HG03039 (cell line): ENCODE measurements around the gene NHERF1.

ENCODE experiments used
- ATAC-seq: cut with Tn5 transposase; IDR thresholded peaks from one replicate; pipeline ENCODE4 v1.9.1; 2021; ENCODE audit warnings: mild to moderate bottlenecking, moderate library complexity; ENCODE audit not compliant: unreplicated experiment

Gene NHERF1

DNA sequence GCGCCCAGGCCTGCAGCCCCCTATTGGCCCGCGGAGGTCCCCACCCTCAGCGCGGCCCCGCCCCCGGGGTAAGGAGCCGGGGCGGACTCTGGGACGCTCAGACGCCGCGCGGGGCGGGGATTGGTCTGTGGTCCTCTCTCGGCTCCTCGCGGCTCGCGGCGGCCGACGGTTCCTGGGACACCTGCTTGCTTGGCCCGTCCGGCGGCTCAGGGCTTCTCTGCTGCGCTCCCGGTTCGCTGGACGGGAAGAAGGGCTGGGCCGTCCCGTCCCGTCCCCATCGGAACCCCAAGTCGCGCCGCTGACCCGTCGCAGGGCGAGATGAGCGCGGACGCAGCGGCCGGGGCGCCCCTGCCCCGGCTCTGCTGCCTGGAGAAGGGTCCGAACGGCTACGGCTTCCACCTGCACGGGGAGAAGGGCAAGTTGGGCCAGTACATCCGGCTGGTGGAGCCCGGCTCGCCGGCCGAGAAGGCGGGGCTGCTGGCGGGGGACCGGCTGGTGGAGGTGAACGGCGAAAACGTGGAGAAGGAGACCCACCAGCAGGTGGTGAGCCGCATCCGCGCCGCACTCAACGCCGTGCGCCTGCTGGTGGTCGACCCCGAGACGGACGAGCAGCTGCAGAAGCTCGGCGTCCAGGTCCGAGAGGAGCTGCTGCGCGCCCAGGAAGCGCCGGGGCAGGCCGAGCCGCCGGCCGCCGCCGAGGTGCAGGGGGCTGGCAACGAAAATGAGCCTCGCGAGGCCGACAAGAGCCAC, at the start of gene NHERF1:
Gene NHERF1 (plus strand): TSS at position 100 of the 750 bp plus-strand sequence. CDS start 219 bp downstream, at position 319.
- ATAC-seq = peak; percentile 92

DNA sequence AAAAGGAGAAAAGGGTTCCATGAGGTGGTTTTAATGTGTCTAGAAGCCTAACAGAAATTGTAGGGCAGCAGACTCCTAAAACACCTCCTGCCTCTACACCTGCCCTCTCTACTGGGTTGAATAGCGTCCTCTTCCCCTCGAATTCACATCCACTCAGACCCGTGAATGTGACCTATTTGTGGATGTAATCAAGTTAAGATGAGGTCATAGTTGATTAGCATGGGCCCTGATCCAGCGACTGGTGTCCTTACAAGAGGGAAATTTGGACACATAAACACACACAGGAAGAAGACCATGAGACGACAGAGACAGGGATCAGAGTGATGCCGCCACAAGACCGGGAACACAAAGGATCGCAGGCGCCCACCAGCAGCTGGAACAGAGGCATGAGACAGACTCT, 49.2 kb upstream of the NHERF1 start:
- ATAC-seq = no peak

DNA sequence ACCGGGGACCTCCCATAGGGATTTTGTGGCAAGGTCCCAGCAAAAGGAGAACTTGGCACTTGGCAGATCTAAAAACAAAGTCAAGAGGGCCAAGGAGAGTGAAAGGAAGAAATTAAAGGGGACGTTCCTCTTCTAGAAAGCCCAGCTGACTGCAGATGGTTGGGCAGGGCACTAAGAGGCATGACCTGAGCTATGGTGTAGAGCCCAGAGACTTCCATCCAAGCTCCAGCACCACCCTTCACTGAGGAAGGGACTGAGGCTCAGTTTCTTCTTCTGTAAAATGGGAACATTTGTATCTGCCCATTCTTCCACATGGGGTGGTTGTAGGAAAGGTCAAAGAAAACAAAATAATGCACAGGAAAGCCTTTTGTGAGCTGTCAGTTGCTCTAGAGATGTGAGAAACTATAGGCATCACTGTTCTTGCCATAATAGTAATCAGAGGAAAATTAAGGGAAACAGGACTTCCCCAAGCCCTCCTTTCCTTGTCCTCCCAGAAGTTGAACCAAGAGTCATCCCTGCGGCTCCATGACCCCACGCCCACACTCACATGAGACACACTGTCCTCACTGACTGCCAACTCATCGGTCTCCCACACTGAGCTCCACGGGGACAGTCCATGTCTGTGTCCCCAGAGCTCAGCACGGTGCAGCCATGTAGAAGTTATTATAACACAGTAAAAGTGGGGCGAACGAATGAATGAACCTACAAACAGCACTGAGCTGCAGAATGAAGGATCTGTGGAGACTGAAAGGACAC, 46.1 kb upstream of the NHERF1 start:
- ATAC-seq = no peak

DNA sequence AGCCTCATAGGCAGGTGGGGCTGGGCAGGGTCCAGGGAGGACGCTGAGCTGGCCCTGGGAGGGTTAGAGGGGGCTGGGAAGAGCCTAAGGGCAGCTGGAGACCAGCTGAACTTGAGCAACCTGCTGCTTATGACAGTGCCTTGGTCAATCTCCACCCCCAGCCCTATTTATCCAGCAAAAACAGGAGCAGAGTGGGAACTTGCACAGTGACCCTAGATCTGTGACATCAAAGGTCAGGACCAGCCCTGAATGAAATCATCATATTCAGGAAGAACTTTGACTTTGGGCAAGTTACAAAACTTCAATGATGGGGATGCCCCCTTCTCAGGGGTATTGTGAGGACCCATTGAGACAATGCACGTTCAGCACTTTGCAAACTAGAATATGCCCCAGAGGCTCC, 45.1 kb upstream of the NHERF1 start:
- no peak for ATAC-seq

DNA sequence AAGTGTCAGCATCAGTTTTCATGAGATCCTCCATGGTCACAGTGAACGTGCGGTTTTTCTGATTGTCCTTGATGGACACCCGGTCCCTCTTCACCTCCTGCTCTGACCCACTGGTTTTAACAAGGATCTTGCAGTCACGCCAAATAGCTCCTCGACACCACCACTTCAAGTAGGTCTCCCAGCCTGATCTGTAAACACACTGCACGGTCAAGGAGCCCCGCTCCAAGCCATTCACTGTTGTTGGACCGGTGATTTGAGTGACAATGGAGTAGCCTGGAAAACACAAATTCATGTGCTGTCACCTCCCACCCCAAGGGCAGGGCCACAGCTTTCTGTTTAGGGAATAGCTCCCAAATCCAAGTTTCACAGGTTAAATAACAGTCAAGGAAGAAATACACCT, 43.9 kb upstream of the NHERF1 start:
- no peak for ATAC-seq

DNA sequence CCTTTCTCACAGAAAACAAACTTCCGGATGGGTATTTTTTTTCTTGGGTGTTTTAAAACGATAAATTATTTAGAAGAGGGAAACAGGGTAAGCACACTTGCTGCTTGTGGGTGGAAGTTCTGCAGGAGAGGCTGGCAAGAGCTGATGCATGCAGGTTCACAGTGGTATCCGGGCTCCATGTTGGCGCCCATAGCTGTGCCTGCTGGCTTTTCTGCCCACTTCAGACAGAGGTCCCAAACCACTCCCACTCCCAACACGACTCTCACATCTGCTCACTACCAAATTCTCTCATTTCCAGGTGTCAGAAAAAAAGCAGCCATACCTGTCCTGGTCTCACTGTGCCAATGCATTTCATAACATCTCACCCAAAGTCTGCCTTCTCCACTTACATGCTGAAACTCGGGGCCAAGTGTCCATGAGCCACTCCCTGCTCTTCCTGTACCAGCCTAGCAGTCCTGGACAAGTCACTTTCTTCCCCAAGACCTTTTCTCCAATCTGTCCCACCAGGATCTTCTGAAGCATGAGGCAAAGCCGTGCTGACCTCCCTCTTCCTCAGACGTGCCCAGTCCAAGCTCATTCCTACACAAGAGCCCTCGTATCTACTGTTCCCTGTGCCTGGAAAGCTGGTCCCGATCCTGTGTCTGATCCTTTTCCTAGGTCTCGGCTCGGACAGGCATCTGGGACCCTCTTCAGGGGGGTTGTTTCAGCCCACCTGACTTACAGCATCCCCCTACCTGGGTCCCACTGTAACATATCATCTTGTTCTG, 37.2 kb upstream of the NHERF1 start:
- no peak for ATAC-seq

DNA sequence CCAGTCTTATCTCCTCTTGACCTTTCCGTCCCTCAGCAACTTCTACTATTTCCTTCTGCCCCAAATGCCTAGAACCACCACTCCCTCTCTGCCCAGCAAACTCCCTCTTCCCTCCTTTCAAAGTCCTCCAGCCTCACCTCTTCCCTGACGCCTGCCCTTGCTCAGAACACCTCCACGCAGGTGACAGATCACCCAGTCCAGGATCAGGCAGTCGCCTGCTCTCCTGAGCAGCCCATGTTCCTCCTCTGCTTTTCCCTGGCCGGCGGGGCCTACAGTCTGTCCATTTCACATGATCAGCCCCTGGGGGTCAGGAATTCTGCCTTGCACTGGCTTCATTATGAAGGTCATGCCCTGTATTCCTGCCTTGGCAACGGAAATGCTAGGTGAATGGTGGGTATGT, 36.1 kb upstream of the NHERF1 start:
- ATAC-seq = no peak

DNA sequence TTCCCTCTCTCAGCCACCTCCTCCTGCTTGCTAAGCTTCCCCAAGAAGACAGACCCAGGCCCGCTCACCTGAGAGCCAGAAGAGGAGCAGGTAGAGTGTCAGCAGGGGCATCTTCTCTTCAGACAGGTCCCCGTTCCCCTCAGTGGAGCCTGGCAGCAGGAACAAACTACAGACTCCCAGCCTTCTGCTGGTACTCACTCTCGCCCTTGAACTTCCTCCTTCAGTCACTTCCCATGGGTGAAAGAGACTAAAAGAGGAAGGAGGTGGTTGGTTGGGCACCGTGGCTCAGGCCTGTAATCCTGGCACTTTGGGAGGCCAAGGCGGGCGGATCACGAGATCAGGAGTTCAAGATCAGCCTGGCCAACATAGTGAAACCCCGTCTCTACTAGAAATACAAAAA, 35.7 kb upstream of the NHERF1 start, which contains the start of gene CD300LF:
Gene CD300LF (minus strand): TSS at position 168 of the 400 bp plus-strand sequence. CDS start 57 bp downstream, at position 111.
- no peak for ATAC-seq

DNA sequence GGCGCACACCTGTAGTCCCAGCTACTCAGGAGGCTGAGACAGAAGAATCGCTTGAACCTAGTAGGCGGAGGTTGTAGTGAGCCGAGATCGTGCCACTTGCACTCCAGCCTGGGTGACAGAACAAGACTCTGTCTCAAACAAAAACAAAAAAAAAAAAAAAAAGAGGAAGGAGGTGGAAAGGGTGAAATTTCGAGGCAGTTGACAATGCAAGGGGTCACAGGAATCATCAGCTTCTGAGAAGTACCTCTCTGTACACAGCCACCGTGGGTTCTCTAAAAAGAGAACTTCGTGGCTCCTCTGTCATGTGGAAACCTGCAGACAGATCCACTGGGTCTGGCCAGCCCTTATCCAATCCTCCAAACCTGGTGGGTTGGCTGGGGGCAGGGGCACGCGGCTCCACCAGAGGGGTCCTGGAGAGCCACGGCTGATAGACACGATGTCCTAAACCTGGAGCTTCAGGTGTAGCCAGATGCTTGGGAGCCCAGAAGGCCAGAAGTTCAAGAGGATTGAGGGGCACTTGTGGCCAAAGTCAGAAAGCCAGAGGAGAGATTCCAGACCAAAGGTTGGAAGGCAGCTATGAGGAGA, 35.2 kb upstream of the NHERF1 start:
- ATAC-seq = no peak

DNA sequence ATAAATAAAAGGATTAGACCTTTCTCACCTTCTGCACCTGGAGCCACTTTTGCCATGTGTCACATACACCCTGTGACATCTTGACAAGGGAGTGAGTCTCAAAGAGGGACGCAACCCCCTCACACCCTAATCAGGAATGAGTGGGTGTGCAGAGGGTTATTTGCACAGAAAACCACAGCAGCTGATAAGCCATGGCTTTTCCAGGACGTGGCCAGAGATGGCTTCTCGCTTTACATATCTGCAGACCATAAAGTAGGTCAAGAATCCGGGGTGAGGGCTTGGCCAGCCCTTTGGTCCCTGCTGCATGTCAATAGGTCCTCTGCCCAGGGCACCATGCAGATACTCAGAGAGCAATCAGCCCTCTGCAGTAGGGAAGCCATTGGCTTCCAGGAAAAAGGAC, 33.3 kb upstream of the NHERF1 start:
- no peak for ATAC-seq

DNA sequence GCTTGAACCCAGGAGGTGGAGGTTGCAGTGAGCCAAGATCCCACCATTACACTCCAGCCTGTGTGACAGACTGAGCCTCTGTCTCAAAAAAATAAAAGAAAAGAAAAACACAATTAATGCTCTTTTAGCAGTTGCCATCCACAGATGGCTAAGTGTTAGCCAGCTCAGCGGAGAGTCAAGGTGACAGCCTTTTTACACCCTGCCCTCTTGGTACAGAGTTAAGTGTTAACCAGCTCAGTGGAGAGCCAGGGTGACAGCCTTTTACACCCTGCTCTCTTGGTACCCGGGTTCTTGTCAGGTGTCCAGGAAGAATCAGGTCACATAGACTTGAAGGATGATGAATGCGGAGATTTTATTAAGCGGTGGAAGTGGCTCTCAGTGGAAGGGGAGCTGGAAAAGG, 27.9 kb upstream of the NHERF1 start:
- no peak for ATAC-seq

DNA sequence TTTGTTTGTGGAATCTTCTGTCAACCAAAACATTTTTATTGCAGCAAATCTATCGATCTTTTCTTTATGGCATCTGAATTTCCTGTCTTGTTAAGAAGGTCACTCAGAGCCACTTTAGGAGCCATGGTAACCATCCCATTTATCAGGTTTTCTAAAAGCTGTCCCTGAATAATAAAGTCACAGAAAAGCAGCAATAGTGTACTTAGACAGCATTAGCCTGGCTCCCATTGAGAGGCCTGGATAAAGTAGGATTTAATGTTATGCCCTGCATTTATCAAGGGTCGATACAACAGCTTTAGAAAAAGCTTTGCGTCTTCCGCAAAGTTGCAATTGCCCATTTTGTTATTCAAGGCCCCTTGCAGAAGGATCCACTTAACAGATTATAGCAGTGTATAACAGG, 25.6 kb upstream of the NHERF1 start:
- ATAC-seq = no peak

DNA sequence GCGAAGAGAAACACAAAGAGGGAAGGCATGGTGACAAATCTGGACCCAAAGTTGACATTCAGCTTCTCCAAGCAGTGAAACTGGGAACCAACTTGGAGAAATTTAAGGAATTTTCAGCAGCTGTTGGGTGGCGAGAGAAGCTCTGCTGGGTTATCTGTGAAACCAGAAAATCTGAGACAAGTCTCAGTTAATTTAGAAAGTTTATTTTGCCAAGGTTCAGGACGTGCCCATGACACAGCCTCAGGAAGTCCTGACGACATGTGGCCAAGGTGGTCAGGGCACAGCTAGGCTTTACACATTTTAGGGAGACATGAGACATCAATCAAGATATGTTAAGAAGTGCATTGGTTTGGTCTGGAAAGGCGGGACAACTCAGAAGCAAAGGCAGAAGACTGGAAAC, 24.5 kb upstream of the NHERF1 start:
- no peak for ATAC-seq

DNA sequence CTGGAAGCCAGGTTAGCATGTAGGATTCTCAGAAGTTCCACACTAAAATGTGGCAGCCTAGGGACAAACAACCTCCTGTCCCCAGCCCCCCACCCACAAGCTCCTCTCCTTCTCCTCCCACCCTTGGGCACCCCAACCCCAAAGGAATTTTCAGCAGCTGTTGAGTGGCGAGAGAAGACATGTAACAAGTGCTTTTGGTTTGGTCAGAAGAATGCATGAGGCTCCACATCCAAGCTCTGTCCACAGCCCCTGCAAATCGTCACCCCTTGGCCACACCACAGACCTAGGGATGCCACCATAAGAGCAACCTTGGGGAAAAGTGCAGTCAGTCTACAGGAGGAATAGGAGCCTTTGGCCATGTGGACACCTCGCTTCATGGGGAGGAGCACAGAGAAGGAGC, 23.3 kb upstream of the NHERF1 start:
- no peak for ATAC-seq

DNA sequence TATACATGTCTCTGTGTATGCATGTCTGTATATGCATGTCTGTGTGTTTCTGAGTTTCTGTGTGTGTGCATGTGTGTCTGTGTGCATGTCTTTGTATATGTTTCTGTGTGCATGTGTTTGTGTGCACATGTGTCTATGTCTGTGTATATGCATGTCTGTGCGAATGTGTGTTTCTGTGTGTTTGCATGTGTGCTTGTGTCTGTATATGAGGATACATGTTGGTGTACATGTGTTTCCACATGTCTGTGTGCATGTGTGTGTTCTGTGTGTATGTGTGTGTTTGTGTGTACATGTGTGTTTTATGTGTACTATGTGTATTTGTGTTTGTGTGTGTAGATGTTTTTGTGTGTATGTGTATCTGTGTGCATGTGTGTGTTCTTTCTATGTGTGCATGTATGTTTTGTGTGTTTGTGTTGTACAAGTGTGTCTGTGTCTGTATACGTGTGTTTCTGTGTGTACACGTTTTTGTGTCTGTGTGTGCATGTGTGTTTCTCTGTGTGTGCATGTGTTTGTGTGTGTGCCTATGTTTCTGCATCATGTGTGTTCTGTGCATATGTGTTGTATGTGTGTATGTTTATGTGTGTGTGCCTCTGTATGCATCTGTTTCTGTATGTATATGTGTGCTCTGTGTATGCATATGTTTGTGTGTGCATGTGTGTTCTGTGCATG, 20.3 kb upstream of the NHERF1 start:
- no peak for ATAC-seq

DNA sequence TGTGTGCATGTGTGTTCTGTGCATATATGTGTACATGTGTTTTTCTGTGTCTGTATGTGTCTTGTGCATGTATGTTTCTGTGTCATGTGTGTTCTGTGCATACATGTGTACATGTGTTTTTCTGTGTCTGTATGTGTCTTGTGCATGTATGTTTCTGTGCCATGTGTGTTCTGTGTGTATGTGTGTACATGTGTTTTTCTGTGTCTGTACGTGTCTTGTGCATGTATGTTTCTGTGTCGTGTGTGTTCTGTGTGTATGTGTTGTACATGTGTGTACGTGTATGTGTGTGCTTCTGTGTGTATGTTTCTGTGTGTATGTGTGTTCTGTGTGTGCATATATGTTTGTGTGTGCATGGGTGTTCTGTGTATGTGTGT, 19.7 kb upstream of the NHERF1 start:
- no peak for ATAC-seq

DNA sequence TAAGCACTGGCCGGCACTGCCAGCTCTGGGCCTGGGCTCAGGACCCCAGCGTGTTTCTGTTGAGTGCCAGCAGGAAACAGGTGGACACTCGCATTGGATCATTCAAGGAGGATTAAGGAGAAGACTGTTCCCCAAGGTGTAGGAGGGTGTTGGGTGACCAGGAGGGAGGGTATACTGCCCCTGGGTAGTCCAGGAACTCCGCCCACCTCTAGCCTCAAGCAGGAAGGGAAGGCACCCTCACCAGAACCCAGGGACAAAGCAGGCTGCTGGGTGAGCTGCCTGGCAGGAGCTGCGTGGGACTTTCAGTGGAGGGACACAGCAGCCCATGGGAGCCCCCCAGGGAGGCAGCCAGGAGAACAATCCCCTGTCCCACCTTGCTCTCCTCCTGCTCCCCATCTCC, 19.1 kb upstream of the NHERF1 start:
- ATAC-seq = no peak

DNA sequence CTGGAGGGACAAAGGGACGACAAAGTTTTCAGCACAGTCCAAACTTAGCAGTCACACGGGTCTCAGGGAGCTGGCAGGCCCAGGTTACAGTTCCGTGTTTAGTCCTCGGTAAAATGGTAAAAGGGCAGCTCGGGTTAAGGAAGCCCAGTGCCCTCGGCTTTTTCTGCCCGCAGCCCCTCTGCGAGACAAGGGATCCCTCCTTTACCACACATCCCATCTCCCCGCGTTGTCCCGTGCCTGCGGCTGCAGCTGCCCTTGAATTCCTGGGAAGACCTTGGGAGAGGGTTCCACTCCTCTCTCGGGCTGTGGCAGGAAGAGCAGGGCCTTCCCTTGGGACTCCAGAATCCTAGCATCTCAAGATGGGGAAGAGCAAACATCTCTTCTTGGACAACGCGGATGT, 18.6 kb upstream of the NHERF1 start:
- no peak for ATAC-seq

DNA sequence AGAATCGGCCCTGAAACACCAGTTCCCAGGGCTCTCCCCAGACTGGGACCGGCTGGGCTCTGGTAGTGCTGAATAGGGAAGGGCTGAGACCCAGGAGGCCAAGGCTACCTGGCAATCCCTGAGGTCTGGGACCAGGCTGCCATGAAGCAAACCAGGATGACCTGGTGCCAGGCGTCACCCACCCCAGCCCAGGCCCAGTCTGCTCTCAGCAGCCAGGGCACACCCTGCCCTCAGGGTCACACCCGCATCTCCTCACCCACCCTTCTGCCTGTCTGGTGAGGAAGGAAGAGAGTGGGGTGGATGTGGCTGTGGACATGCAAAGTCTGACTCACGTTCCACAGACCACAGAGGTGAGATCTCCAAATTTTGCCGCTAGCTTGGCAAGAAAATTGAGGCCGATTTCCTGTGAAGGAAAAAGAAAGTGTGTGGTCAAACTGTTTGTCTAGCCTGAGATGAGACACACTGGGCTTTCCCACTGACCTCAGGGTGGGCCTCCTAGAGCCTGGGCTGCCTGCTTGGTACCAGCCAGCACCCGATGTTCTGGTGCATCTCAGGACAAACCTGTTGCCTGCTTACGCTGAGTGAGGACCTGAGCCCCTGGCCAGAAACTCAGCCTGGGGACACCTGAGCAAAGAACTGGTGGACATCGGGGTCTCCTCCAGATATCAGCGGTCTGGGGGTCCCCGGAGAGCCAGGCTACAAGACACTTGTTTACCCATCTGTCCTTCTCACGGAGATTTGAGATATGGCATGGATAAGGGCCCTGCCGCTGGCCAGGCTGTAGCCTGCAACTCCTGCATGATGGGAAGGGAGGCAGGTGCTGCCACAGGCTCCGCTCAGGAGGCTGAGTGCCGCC, 17.7 kb upstream of the NHERF1 start:
- ATAC-seq = no peak

DNA sequence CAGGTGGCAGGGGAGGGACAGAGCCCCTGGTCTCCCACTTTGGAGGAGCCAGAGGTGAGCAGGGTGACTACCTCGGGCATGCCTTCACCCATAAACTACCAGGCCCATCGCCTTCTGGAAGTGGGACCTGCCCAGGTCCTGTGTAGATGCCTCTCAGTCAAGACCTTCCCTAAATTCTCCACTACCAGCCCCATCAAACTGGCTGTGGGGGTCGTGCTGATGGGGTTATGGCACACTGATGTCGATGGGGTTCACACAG, 17.2 kb upstream of the NHERF1 start:
- ATAC-seq = no peak
